Motor neuron (in vitro differentiated cells): ENCODE data around the gene GDAP1L1. TPM values are rescaled to one million over a fixed set of nuclear protein-coding genes. Genes with fewer than 3 reads are reported as not detected.
"Not testable (repeated sequence)": the region's sequence is repeated elsewhere in the genome, so short reads cannot be mapped to it uniquely, and the experiment has no call there.

Experiments
- ATAC-seq, 8 experiments: fragments of 200-7000 bp; cut with Tn5 transposase; replicated peaks in 6 of 8; 2 replicates each; pipeline ENCODE4 v1.8.0; 2021; ENCODE audit warnings: mild to moderate bottlenecking in 8 of 8, moderate library complexity in 8 of 8
- H3K27ac ChIP-seq, 2 donors: fragments of 250-450 bp; sonication (Bioruptor Pico); 2 replicates each; pipeline ENCODE4 v1.9.0; 2021; ENCODE audit warnings: antibody characterized with exemption in 2 of 2, mild to moderate bottlenecking in 2 of 2, moderate library complexity in 1 of 2
- H3K4me1 ChIP-seq, 2 donors: fragments of 250-450 bp; sonication (Bioruptor Pico); replicated peaks in 1 of 2; 2 replicates each; pipeline ENCODE4 v1.6.1; 2021; ENCODE audit warnings: antibody characterized with exemption in 2 of 2, mild to moderate bottlenecking in 2 of 2, moderate library complexity in 1 of 2
- H3K4me3 ChIP-seq, 5 donors: fragments of 250-450 bp; sonication (Bioruptor Pico); 2 replicates each; pipeline ENCODE4 v1.9.0; 2021; ENCODE audit warnings: antibody characterized with exemption in 5 of 5, mild to moderate bottlenecking in 5 of 5, moderate library complexity in 4 of 5
- WGBS, 10 experiments: fragments of 450-650 bp; shearing (Covaris generic); methylation state at CpG; one replicate each; pipeline ENCODE4 v1.0.0; 2022; 5-methylcytosine and 5-hydroxymethylcytosine counted together
- in situ Hi-C, 9 experiments: fragments of 400-800 bp; cut with MboI; loops; one replicate each; pipeline ENCODE4 v1.15.0; 2021; ENCODE audit warnings: low sequenced_read_pairs in 9 of 9, low pct_unique_long_range_greater_than_20kb in 2 of 9; ENCODE audit not compliant: unreplicated experiment in 9 of 9
- total RNA-seq, 8 experiments: library from RNA; unstranded; fragments of 300-600 nt; gene quantifications; 2 replicates each; pipeline versions ENCODE4 v1.2.3 to v1.2.4, GENCODE V29; 2022

Gene GDAP1L1
- total RNA-seq, 8 experiments from 2014 or later: 0.25 to 175 (median 62.2) TPM

GRCh38 chr20:44222027-44222426, 25.1 kb upstream of the GDAP1L1 start:
- 39 to 100% (median 93%) methylated on average over 1 to 5 of the region's 5 CpGs; no CpG with 5 or more reads in 5 of the 10 experiments for WGBS, 10 experiments
- H3K4me1 ChIP-seq: no peaks in the 10 kb centered on the region
- no peak overlapping the region for H3K27ac ChIP-seq
- in situ Hi-C loops: loop anchor here in 6 of 9 experiments (10.0 to 25.0 kb wide), 3 partner anchors 90 to 240 kb away; partner anchors contain the start of gene FITM2 (in 4 of the 6)
- ATAC-seq: no peak
- H3K4me3 ChIP-seq: no peak overlapping the region

GRCh38 chr20:44222633-44223368, 24.3 kb upstream of the GDAP1L1 start:
- ATAC-seq: no peak
- WGBS, 10 experiments: 48 to 100% (median 60%) methylated on average over 2 to 7 of the region's 7 CpGs; no CpG with 5 or more reads in 5 of the 10 experiments
- in situ Hi-C loops: loop anchor here in 6 of 9 experiments (10.0 to 25.0 kb wide), 3 partner anchors 90 to 240 kb away; partner anchors contain the start of gene FITM2 (in 4 of the 6)
- H3K4me1 ChIP-seq: no peaks in the 10 kb centered on the region
- no peak overlapping the region for H3K27ac ChIP-seq
- H3K4me3 ChIP-seq: no peak overlapping the region

DNA sequence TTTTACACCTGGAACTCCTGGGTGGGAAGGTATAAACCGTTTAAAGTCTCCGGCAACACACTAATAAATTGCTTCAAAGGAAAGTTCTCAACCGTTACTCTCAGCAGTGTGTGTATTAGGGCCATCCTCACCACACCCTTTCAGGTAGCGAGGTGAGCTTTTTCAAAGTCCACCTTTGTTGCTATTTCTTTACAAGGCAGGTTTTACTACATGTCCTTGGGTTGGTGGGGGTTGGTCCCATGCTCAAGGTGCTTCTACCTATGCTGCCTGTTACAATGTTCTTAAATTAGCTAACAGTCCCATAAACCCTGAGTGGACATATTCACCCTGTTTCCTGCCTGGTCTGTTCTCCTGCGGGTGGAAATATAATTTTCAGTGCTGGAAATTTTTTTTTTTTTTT, 23.4 kb upstream of the GDAP1L1 start:
- WGBS, 10 experiments: 51 to 94% (median 79%) methylated on average over 2 to 5 of the region's 5 CpGs; no CpG with 5 or more reads in 3 of the 10 experiments
- no peaks in the 10 kb centered on the region for H3K4me1 ChIP-seq
- H3K4me3 ChIP-seq: no peak overlapping the region
- no peak overlapping the region for H3K27ac ChIP-seq
- no peak for ATAC-seq
- in situ Hi-C loops: loop anchor here in 6 of 9 experiments (10.0 to 25.0 kb wide), 3 partner anchors 89 to 239 kb away; partner anchors contain the start of gene FITM2 (in 4 of the 6)

- Histone ChIP-seq H3K4me1 (no peaks in the 10 kb centered on the region), H3K4me3 (no peak overlapping the region), H3K27ac (no peak overlapping the region)
- 60 to 94% (median 80%) methylated on average over 1 to 5 of the region's 5 CpGs; no CpG with 5 or more reads in 3 of the 10 experiments for WGBS, 10 experiments
- in situ Hi-C loops: loop anchor here in 6 of 9 experiments (10.0 to 25.0 kb wide), 3 partner anchors 88 to 238 kb away; partner anchors contain the start of gene FITM2 (in 4 of the 6)
- ATAC-seq: no peak
Observed at GRCh38 chr20:44224637-44225036, 22.5 kb upstream of the GDAP1L1 start.

DNA sequence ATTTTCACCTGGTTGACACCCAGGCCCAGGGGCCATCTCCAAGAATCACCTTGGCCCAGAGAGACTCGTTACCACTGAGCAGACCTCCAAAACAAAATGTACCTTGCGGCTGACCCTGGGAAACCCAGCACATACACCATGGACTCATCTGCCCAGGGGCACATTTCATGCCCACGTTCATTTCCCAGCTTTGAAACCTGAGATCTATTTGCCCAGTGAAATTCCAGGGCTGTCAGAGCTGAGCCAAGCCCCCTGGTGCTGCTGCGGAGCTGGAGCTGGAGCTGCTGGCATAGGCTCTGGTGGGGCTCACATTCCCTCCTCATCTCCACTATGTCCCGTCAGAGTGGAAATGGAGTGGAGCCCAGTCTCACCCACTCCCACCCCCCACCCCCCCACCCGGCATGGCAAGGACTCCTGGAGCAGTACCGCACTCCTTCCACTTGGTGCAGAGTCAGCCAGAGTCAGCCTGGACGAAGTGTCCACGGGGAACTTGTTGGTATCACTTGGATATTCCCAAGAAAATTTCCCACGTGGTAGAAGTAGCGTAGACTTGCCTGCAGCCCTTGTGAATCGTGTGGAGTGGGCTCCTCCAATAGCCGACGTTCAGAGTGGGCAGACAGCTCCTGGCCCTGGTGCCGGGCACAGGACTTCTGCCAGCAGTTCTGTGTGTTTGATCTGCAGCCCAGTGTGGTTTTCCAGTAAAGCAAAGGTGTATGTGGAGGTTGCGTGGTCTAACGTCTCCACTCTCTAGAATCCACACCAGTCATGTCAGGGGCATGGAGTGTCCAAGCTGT, 18.4 kb upstream of the GDAP1L1 start:
- peak in 1 of 8 experiments; percentile 42 for ATAC-seq
- 50 to 95% (median 87%) methylated on average over 1 to 7 of the region's 17 CpGs; no CpG with 5 or more reads in 3 of the 10 experiments for WGBS, 10 experiments
- no peak overlapping the region for H3K27ac ChIP-seq
- H3K4me1 ChIP-seq: peaks cover 0 to 2% of the 10 kb centered on the region in 2 donors
- H3K4me3 ChIP-seq: no peak overlapping the region
- in situ Hi-C loops: loop anchor here in 1 of 9 experiments (10.0 kb wide), 1 partner anchor 86 kb away; the partner anchor contains the start of gene FITM2

DNA sequence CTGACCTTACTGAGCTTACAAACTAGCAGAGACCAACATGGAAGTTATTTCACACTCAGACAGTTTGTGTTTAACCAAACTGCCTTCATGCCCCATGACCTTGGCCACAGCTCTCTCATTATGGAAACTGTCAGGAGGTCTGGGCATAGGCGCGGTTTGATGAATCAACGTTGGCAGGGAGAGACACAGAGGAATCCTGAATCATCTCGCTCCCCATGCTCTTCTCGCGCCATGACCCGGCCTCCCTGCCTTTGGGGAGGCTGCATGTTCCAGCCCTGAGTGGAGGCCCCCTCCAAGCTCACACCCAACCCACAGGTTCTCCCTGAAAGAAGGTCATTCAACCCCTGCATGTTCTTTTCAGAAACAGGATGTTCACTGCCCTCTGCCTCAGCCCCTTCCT, 15.9 kb upstream of the GDAP1L1 start:
- in situ Hi-C loops: no loop called here
- ATAC-seq: no peak
- Histone ChIP-seq H3K4me3 (no peak overlapping the region), H3K27ac (no peak overlapping the region), H3K4me1 (peaks cover 0 to 7% of the 10 kb centered on the region in 2 donors)
- WGBS, 10 experiments: 27 to 100% (median 85%) methylated on average over 1 to 3 of the region's 7 CpGs; no CpG with 5 or more reads in 6 of the 10 experiments

GRCh38 chr20:44231713-44232468, 15.2 kb upstream of the GDAP1L1 start:
- Histone ChIP-seq H3K4me3 (no peak overlapping the region), H3K27ac (no peak overlapping the region), H3K4me1 (peaks cover 0 to 7% of the 10 kb centered on the region in 2 donors)
- whole genome bisulfite sequencing, 10 experiments: 57 to 100% (median 70%) methylated on average over 1 to 5 of the region's 10 CpGs; no CpG with 5 or more reads in 1 of the 10 experiments
- in situ Hi-C loops: no loop called here
- peak in 6 of 8 experiments; percentile 22 to 51 (median 35) for ATAC-seq

DNA sequence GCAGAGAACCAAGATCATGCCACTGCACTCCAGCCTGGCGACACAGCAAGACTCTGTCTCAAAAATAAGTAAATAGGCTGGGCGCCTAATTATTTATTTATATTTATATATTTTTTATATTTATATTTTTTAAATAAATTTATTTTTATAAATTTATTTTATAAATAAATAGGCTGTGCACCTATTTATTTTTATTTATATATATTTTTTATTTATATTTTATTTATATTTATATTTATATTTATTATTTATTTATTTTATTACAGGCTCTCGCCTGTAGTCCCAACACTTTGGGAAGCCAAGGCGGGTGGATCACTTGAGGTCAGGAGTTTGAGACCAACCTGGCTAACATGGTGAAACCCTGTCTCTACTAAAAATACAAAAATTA, 14.6 kb upstream of the GDAP1L1 start:
- H3K27ac ChIP-seq, in situ Hi-C loops: not testable (repeated sequence)
- WGBS, 10 experiments: 51 to 100% (median 84%) methylated on average over 1 to 4 of the region's 4 CpGs; no CpG with 5 or more reads in 1 of the 10 experiments

DNA sequence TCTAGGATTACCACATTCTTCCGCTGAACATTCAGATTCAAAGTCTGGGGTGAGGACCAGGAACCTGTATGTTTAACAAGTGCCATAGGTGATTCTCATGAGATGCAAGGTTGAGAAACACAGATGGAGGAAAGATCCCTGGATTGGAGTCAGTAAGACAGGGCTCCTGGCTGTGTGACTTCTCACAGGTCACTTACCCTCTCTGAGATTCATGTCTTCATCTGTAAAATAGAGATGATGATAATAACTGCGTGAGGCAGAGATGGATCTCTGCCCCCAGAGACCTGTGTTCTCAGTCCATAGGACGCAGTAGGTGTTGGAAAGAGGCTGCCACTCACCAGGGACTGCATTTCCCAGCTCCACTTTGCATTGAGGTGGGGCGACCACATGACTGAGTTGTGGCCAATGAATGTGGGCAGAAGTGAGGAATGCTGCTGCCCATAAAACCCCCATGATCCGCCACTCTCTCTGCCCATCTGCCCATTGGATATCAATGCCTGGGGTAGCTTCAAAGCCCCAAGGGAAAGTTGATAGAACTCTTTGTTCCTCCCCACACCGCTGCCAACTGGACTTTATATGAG, 13.6 kb upstream of the GDAP1L1 start:
- Histone ChIP-seq H3K27ac (no peak overlapping the region), H3K4me3 (no peak overlapping the region), H3K4me1 (peaks cover 0 to 7% of the 10 kb centered on the region in 2 donors)
- in situ Hi-C loops: no loop called here
- WGBS, 10 experiments: 47 to 97% (median 73%) methylated on average over 1 to 5 of the region's 6 CpGs; no CpG with 5 or more reads in 2 of the 10 experiments
- no peak for ATAC-seq

More for the DNA sequence above, 14.6 kb upstream of the GDAP1L1 start:
- not testable (repeated sequence) for H3K4me1 ChIP-seq, H3K4me3 ChIP-seq, ATAC-seq

GRCh38 chr20:44234566-44235317, 12.4 kb upstream of the GDAP1L1 start:
- ATAC-seq: peak in 3 of 8 experiments; percentile 55 to 76 (median 71)
- Histone ChIP-seq H3K4me3 (no peak overlapping the region), H3K27ac (no peak overlapping the region), H3K4me1 (peaks cover 0 to 7% of the 10 kb centered on the region in 2 donors)
- 36 to 100% (median 87%) methylated on average over 1 to 14 of the region's 14 CpGs for WGBS, 10 experiments
- in situ Hi-C loops: no loop called here

GRCh38 chr20:44235702-44236101, 11.4 kb upstream of the GDAP1L1 start:
- Histone ChIP-seq H3K27ac (no peak overlapping the region), H3K4me3 (no peak overlapping the region), H3K4me1 (peaks cover 0 to 7% of the 10 kb centered on the region in 2 donors)
- ATAC-seq: no peak
- 80 to 100% (median 92%) methylated on average over 1 to 2 of the region's 2 CpGs; no CpG with 5 or more reads in 3 of the 10 experiments for whole genome bisulfite sequencing, 10 experiments
- in situ Hi-C loops: no loop called here
